ENCODE results near the gene C4orf50. TPM values are rescaled to one million over a fixed set of nuclear protein-coding genes. Genes with fewer than 3 reads are reported as not detected.

Gene C4orf50
- total and polyA plus RNA-seq, 4 donors = under 0.01 to 0.17 TPM; not detected in 2

Small RNA genes lying within 50 kb of the gene (small RNA-seq; reads per million reads assigned to genes)
- gene MIR378D1 = not detected

Other genes starting within 250 kb of the C4orf50 start
- under 1 TPM; 0.08 to 0.42 TPM for gene CRMP1, start 125.3 kb downstream of the C4orf50 start, total RNA-seq
- gene CRMP1, start 125.3 kb downstream of the C4orf50 start, polyA plus RNA-seq = under 1 TPM; 0.06 to 0.15 TPM
- under 1 TPM in 1 of 2 donors, not detected in 1; 0.50 TPM for gene JAKMIP1, start 182.1 kb upstream of the C4orf50 start, total RNA-seq
- under 1 TPM in 1 of 2 donors, not detected in 1; 0.08 TPM for gene JAKMIP1, start 182.1 kb upstream of the C4orf50 start, polyA plus RNA-seq